ENCODE data around the gene CTNNBL1.

Gene CTNNBL1

GRCh38 chr20:37656945-37657344 is 36.9 kb upstream of the CTNNBL1 start:
- H4K8ac ChIP-seq (ENCODE audit: low read length), result no peak overlapping the region
- DNase-seq, result no peak
- no peak overlapping the region for H3K4me2 ChIP-seq (ENCODE audit: low read length, poor library complexity, severe bottlenecking)
- no peak overlapping the region for H2BK12ac ChIP-seq (ENCODE audit: low read length in 2 of 2)
- H3K36me3 ChIP-seq (ENCODE audit: control insufficient read depth in 1 of 2, insufficient read depth in 2 of 2, low read depth in 1 of 2, low read length in 2 of 2), result no peaks in the 10 kb centered on the region
- H3K4ac ChIP-seq (ENCODE audit: low read depth in 1 of 2, low read length in 2 of 2), result no peak overlapping the region
- no peak overlapping the region for H3K14ac ChIP-seq (ENCODE audit: low read length in 2 of 2)
- no peak overlapping the region for H4K91ac ChIP-seq (ENCODE audit: low read length)
- no peak overlapping the region for H2BK120ac ChIP-seq (ENCODE audit: low read depth, low read length)
- no peak overlapping the region for H3K27ac ChIP-seq (ENCODE audit: low read length, poor library complexity, severe bottlenecking)
- H2BK5ac ChIP-seq (ENCODE audit: low read depth, low read length, poor library complexity, severe bottlenecking), result no peak overlapping the region
- no peak overlapping the region for H3K23ac ChIP-seq (ENCODE audit: low read length in 2 of 2)
- H3K4me3 ChIP-seq (ENCODE audit: insufficient read depth in 1 of 2, low read depth in 1 of 2, low read length in 2 of 2), result no peak overlapping the region
- 86% methylated on average over 6 of the region's 6 CpGs for WGBS
- no peak overlapping the region for H3K18ac ChIP-seq (ENCODE audit: low read depth in 1 of 2, low read length in 2 of 2)
- no peak overlapping the region for H2BK15ac ChIP-seq (ENCODE audit: low read depth, poor library complexity, severe bottlenecking)
- H3K9ac ChIP-seq (ENCODE audit: low read length), result no peak overlapping the region
- peaks cover 21 to 36% of the 10 kb centered on the region in 2 experiments for H3K27me3 ChIP-seq (ENCODE audit: control insufficient read depth in 1 of 2, insufficient read depth in 1 of 2, low read length in 2 of 2)
- H2AK5ac ChIP-seq (ENCODE audit: low read length, severe bottlenecking), result no peak overlapping the region
- no peaks in the 10 kb centered on the region for H3K9me3 ChIP-seq (ENCODE audit: control insufficient read depth, low read length)
- no peaks in the 10 kb centered on the region for H3K79me1 ChIP-seq (replicated peaks; ENCODE audit: low read length, poor library complexity, severe bottlenecking)
- no peaks in the 10 kb centered on the region for H3K4me1 ChIP-seq (ENCODE audit: control insufficient read depth, insufficient read depth, low read depth, low read length)
- no peak overlapping the region for H2AFZ ChIP-seq (ENCODE audit: low read depth, low read length)

- Histone ChIP-seq H3K9ac (ENCODE audit: low read length) (no peak overlapping the region), H3K18ac (ENCODE audit: low read depth in 1 of 2, low read length in 2 of 2) (no peak overlapping the region), H3K79me1 (replicated peaks; ENCODE audit: low read length, poor library complexity, severe bottlenecking) (no peaks in the 10 kb centered on the region), H3K27me3 (ENCODE audit: control insufficient read depth in 1 of 2, insufficient read depth in 1 of 2, low read length in 2 of 2) (peaks cover 24 to 26% of the 10 kb centered on the region in 2 experiments), H2AFZ (ENCODE audit: low read depth, low read length) (no peak overlapping the region), H3K27ac (ENCODE audit: low read length, poor library complexity, severe bottlenecking) (no peak overlapping the region), H3K4ac (ENCODE audit: low read depth in 1 of 2, low read length in 2 of 2) (no peak overlapping the region), H2BK12ac (ENCODE audit: low read length in 2 of 2) (no peak overlapping the region), H2AK5ac (ENCODE audit: low read length, severe bottlenecking) (no peak overlapping the region), H2BK120ac (ENCODE audit: low read depth, low read length) (no peak overlapping the region), H2BK5ac (ENCODE audit: low read depth, low read length, poor library complexity, severe bottlenecking) (no peak overlapping the region), H3K9me3 (ENCODE audit: control insufficient read depth, low read length) (no peaks in the 10 kb centered on the region), H4K91ac (ENCODE audit: low read length) (no peak overlapping the region), H3K4me2 (ENCODE audit: low read length, poor library complexity, severe bottlenecking) (no peak overlapping the region), H3K14ac (ENCODE audit: low read length in 2 of 2) (peak overlapping the region in 1 of 2 experiments; percentile 11), H3K36me3 (ENCODE audit: control insufficient read depth in 1 of 2, insufficient read depth in 2 of 2, low read depth in 1 of 2, low read length in 2 of 2) (no peaks in the 10 kb centered on the region), H4K8ac (ENCODE audit: low read length) (no peak overlapping the region), H3K4me3 (ENCODE audit: insufficient read depth in 1 of 2, low read depth in 1 of 2, low read length in 2 of 2) (no peak overlapping the region), H2BK15ac (ENCODE audit: low read depth, poor library complexity, severe bottlenecking) (no peak overlapping the region), H3K23ac (ENCODE audit: low read length in 2 of 2) (peak overlapping the region in 1 of 2 experiments; percentile 34), H3K4me1 (ENCODE audit: control insufficient read depth, insufficient read depth, low read depth, low read length) (no peaks in the 10 kb centered on the region)
- DNase-seq, result no peak
- WGBS, result 56% methylated on average over 6 of the region's 6 CpGs
Observed at GRCh38 chr20:37657924-37658804, 35.7 kb upstream of the CTNNBL1 start.

- WGBS, result 88% methylated on average over 6 of the region's 6 CpGs
Observed at GRCh38 chr20:37661519-37661918, 32.3 kb upstream of the CTNNBL1 start.

GRCh38 chr20:37662308-37662707 is 31.5 kb upstream of the CTNNBL1 start:
- Histone ChIP-seq H4K91ac (ENCODE audit: low read length) (no peak overlapping the region), H3K4me2 (ENCODE audit: low read length, poor library complexity, severe bottlenecking) (no peak overlapping the region), H3K14ac (ENCODE audit: low read length in 2 of 2) (no peak overlapping the region), H3K27ac (ENCODE audit: low read length, poor library complexity, severe bottlenecking) (no peak overlapping the region), H3K4me3 (ENCODE audit: insufficient read depth in 1 of 2, low read depth in 1 of 2, low read length in 2 of 2) (no peak overlapping the region), H2BK5ac (ENCODE audit: low read depth, low read length, poor library complexity, severe bottlenecking) (no peak overlapping the region), H3K36me3 (ENCODE audit: control insufficient read depth in 1 of 2, insufficient read depth in 2 of 2, low read depth in 1 of 2, low read length in 2 of 2) (no peaks in the 10 kb centered on the region), H3K4me1 (ENCODE audit: control insufficient read depth, insufficient read depth, low read depth, low read length) (no peaks in the 10 kb centered on the region), H2AFZ (ENCODE audit: low read depth, low read length) (no peak overlapping the region), H3K9ac (ENCODE audit: low read length) (no peak overlapping the region), H3K4ac (ENCODE audit: low read depth in 1 of 2, low read length in 2 of 2) (no peak overlapping the region), H2BK120ac (ENCODE audit: low read depth, low read length) (no peak overlapping the region), H4K8ac (ENCODE audit: low read length) (no peak overlapping the region), H3K9me3 (ENCODE audit: control insufficient read depth, low read length) (peaks cover 5% of the 10 kb centered on the region), H2BK12ac (ENCODE audit: low read length in 2 of 2) (no peak overlapping the region), H2BK15ac (ENCODE audit: low read depth, poor library complexity, severe bottlenecking) (no peak overlapping the region), H2AK5ac (ENCODE audit: low read length, severe bottlenecking) (no peak overlapping the region), H3K79me1 (replicated peaks; ENCODE audit: low read length, poor library complexity, severe bottlenecking) (no peaks in the 10 kb centered on the region), H3K27me3 (ENCODE audit: control insufficient read depth in 1 of 2, insufficient read depth in 1 of 2, low read length in 2 of 2) (peaks cover 9 to 26% of the 10 kb centered on the region in 2 experiments), H3K23ac (ENCODE audit: low read length in 2 of 2) (no peak overlapping the region), H3K18ac (ENCODE audit: low read depth in 1 of 2, low read length in 2 of 2) (no peak overlapping the region)
- 78% methylated on average over 3 of the region's 3 CpGs for WGBS
- no peak for DNase-seq

More at GRCh38 chr20:37661519-37661918, 32.3 kb upstream of the CTNNBL1 start:
- H4K8ac ChIP-seq (ENCODE audit: low read length), result no peak overlapping the region
- H2BK15ac ChIP-seq (ENCODE audit: low read depth, poor library complexity, severe bottlenecking), result no peak overlapping the region
- no peak overlapping the region for H3K27ac ChIP-seq (ENCODE audit: low read length, poor library complexity, severe bottlenecking)
- H3K27me3 ChIP-seq (ENCODE audit: control insufficient read depth in 1 of 2, insufficient read depth in 1 of 2, low read length in 2 of 2), result peaks cover 14 to 26% of the 10 kb centered on the region in 2 experiments
- H3K14ac ChIP-seq (ENCODE audit: low read length in 2 of 2), result no peak overlapping the region
- H2BK5ac ChIP-seq (ENCODE audit: low read depth, low read length, poor library complexity, severe bottlenecking), result no peak overlapping the region
- H3K4me3 ChIP-seq (ENCODE audit: insufficient read depth in 1 of 2, low read depth in 1 of 2, low read length in 2 of 2), result no peak overlapping the region
- H3K23ac ChIP-seq (ENCODE audit: low read length in 2 of 2), result no peak overlapping the region
- no peak overlapping the region for H3K4me2 ChIP-seq (ENCODE audit: low read length, poor library complexity, severe bottlenecking)
- H3K36me3 ChIP-seq (ENCODE audit: control insufficient read depth in 1 of 2, insufficient read depth in 2 of 2, low read depth in 1 of 2, low read length in 2 of 2), result no peaks in the 10 kb centered on the region
- no peak overlapping the region for H3K9ac ChIP-seq (ENCODE audit: low read length)
- no peak overlapping the region for H2BK120ac ChIP-seq (ENCODE audit: low read depth, low read length)
- no peak overlapping the region for H2AK5ac ChIP-seq (ENCODE audit: low read length, severe bottlenecking)
- no peak for DNase-seq
- no peaks in the 10 kb centered on the region for H3K79me1 ChIP-seq (replicated peaks; ENCODE audit: low read length, poor library complexity, severe bottlenecking)
- H4K91ac ChIP-seq (ENCODE audit: low read length), result no peak overlapping the region
- H3K4me1 ChIP-seq (ENCODE audit: control insufficient read depth, insufficient read depth, low read depth, low read length), result no peaks in the 10 kb centered on the region
- H3K18ac ChIP-seq (ENCODE audit: low read depth in 1 of 2, low read length in 2 of 2), result no peak overlapping the region
- peaks cover 5% of the 10 kb centered on the region for H3K9me3 ChIP-seq (ENCODE audit: control insufficient read depth, low read length)
- H2AFZ ChIP-seq (ENCODE audit: low read depth, low read length), result no peak overlapping the region
- H2BK12ac ChIP-seq (ENCODE audit: low read length in 2 of 2), result no peak overlapping the region
- no peak overlapping the region for H3K4ac ChIP-seq (ENCODE audit: low read depth in 1 of 2, low read length in 2 of 2)

All from mesenchymal stem cell (in vitro differentiated cells and primary cell).